ENCODE measurements around the gene TSPAN5. TPM values are rescaled to one million over a fixed set of nuclear protein-coding genes. Genes with fewer than 3 reads are reported as not detected.

The TSPAN5 gene
- total RNA-seq, 3 donors from 2014 or later (not counting 1 experiment from before 2014, with no cell fraction given), result 6.8 to 13.7 (median 11.4) TPM

DNA sequence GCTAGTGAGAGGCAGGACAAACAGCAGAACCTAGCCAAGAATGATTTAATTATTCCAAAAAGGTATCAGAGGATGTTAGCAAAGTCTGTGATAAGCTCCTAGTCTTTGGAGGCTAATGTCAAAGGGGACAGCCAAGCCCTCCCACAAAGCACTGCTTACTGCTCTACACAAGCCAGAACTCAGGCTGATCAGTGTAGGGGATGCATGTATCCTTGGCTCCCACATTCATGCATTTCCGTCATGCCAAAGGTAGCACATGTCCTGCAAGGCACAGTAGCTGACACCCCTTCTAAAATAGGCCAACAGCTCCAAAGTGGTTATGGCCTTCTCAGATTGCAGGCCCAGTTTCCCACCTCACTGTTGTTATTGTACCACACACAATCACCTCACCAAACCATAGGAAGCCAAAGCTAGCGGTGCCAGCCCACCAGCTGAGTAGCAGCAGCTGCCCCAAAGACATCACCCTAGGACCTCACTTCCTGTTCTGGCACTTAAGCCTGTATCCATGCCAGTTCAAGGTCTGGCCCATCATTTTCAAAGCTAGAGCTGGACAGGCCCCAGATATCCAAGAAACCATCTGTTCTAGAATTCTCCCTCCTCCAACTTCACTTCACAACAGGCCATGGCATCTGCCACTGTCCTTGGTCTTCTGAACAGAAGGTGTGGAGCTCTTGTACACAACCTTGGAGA is 40.9 kb downstream of the TSPAN5 start:
- peaks cover 40% of the 10 kb centered on the region for H3K4me1 ChIP-seq (ENCODE audit: control insufficient read depth, insufficient read depth, low read length)
- Mint-ChIP-seq H3K27ac (peak overlapping the region; percentile 32 to 82), H3K4me1 (peaks cover 63 to 70% of the 10 kb centered on the region in 2 donors), H3K27me3 (ENCODE audit: low read depth in 2 of 2) (no peaks in the 10 kb centered on the region), H3K4me3 (peak overlapping the region; percentile 66), H3K9me3 (no peaks in the 10 kb centered on the region), H3K36me3 (no peaks in the 10 kb centered on the region)
- peak; percentile 66 to 76 (median 74) for ATAC-seq
- H3K27me3 ChIP-seq (ENCODE audit: control insufficient read depth, insufficient read depth, low read length), result no peaks in the 10 kb centered on the region
- no peak overlapping the region for H3K27ac ChIP-seq (ENCODE audit: low read length)
- 25% methylated on average over 2 of the region's 2 CpGs for whole genome bisulfite sequencing (ENCODE audit: insufficient coverage)
- intact Hi-C loops (cut with micrococcal nuclease), result no loop called here
- TF ChIP-seq, protein P1, sequence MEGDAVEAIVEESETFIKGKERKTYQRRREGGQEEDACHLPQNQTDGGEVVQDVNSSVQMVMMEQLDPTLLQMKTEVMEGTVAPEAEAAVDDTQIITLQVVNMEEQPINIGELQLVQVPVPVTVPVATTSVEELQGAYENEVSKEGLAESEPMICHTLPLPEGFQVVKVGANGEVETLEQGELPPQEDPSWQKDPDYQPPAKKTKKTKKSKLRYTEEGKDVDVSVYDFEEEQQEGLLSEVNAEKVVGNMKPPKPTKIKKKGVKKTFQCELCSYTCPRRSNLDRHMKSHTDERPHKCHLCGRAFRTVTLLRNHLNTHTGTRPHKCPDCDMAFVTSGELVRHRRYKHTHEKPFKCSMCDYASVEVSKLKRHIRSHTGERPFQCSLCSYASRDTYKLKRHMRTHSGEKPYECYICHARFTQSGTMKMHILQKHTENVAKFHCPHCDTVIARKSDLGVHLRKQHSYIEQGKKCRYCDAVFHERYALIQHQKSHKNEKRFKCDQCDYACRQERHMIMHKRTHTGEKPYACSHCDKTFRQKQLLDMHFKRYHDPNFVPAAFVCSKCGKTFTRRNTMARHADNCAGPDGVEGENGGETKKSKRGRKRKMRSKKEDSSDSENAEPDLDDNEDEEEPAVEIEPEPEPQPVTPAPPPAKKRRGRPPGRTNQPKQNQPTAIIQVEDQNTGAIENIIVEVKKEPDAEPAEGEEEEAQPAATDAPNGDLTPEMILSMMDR (IDR thresholded peaks at IDR 0.05), result no peak
- no peaks in the 10 kb centered on the region for H3K36me3 ChIP-seq (ENCODE audit: control insufficient read depth, insufficient read depth, low read length)
- no peaks in the 10 kb centered on the region for H3K9me3 ChIP-seq (ENCODE audit: control insufficient read depth, insufficient read depth, low read length)
- no peak overlapping the region for H3K4me3 ChIP-seq (ENCODE audit: low read length)
- DNase-seq, result no peak

- ATAC-seq, result no peak
- Histone ChIP-seq H3K27me3 (ENCODE audit: control insufficient read depth, insufficient read depth, low read length) (no peaks in the 10 kb centered on the region), H3K9me3 (ENCODE audit: control insufficient read depth, insufficient read depth, low read length) (no peaks in the 10 kb centered on the region), H3K4me1 (ENCODE audit: control insufficient read depth, insufficient read depth, low read length) (peaks cover 38% of the 10 kb centered on the region), H3K36me3 (ENCODE audit: control insufficient read depth, insufficient read depth, low read length) (no peaks in the 10 kb centered on the region), H3K4me3 (ENCODE audit: low read length) (no peak overlapping the region), H3K27ac (ENCODE audit: low read length) (no peak overlapping the region)
- TF ChIP-seq, protein P1 (IDR thresholded peaks at IDR 0.05), result no peak
- Mint-ChIP-seq H3K27ac (no peak overlapping the region), H3K4me3 (no peak overlapping the region), H3K9me3 (no peaks in the 10 kb centered on the region), H3K36me3 (no peaks in the 10 kb centered on the region), H3K27me3 (ENCODE audit: low read depth in 2 of 2) (no peaks in the 10 kb centered on the region), H3K4me1 (peaks cover 70 to 72% of the 10 kb centered on the region in 2 donors)
- 97% methylated on average over 3 of the region's 3 CpGs for WGBS (ENCODE audit: insufficient coverage)
- intact Hi-C loops (cut with micrococcal nuclease), result no loop called here
- no peak for DNase-seq
Observed at GRCh38 chr4:98615991-98616390, 42.4 kb downstream of the TSPAN5 start.

- ATAC-seq, result no peak
- Mint-ChIP-seq H3K4me3 (no peak overlapping the region), H3K27me3 (ENCODE audit: low read depth in 2 of 2) (no peaks in the 10 kb centered on the region), H3K36me3 (no peaks in the 10 kb centered on the region), H3K9me3 (no peaks in the 10 kb centered on the region), H3K4me1 (peaks cover 59 to 66% of the 10 kb centered on the region in 2 donors), H3K27ac (no peak overlapping the region)
- no peaks in the 10 kb centered on the region for H3K9me3 ChIP-seq (ENCODE audit: control insufficient read depth, insufficient read depth, low read length)
- WGBS (ENCODE audit: insufficient coverage), result 96% methylated on average over 4 of the region's 4 CpGs
- peaks cover 27% of the 10 kb centered on the region for H3K4me1 ChIP-seq (ENCODE audit: control insufficient read depth, insufficient read depth, low read length)
- H3K36me3 ChIP-seq (ENCODE audit: control insufficient read depth, insufficient read depth, low read length), result no peaks in the 10 kb centered on the region
- DNase-seq, result no peak
- TF ChIP-seq, protein P1 (IDR thresholded peaks at IDR 0.05), result no peak
- H3K27me3 ChIP-seq (ENCODE audit: control insufficient read depth, insufficient read depth, low read length), result no peaks in the 10 kb centered on the region
- no peak overlapping the region for H3K4me3 ChIP-seq (ENCODE audit: low read length)
- no peak overlapping the region for H3K27ac ChIP-seq (ENCODE audit: low read length)
- intact Hi-C loops (cut with micrococcal nuclease), result no loop called here
Observed at GRCh38 chr4:98614662-98615061, 43.7 kb downstream of the TSPAN5 start.

DNA sequence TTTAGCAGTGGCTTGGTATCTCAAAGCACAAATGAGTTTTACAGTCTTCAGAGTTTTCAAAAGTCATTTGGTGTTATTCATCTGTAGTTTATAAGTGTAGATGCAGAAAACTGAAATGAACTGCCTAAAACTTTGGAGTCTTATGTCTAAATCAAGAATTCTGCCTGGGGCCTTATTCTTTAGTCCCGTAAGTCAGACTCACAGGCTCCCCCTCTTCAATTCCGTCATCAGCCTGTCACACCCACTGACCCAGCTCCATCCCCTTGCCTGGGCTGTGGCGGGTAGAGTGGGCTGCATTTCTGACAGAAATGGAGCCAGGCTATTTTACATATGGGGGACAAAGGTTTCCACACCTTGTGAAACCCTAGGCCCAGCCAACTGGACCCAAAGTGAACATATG is 44.3 kb downstream of the TSPAN5 start:
- WGBS (ENCODE audit: insufficient coverage), result 97% methylated on average over 3 of the region's 3 CpGs
- no peak for ATAC-seq
- TF ChIP-seq, protein P1 (IDR thresholded peaks at IDR 0.05), result no peak
- no peak overlapping the region for H3K27ac Mint-ChIP-seq
- no peaks in the 10 kb centered on the region for H3K27me3 Mint-ChIP-seq (ENCODE audit: low read depth in 2 of 2)
- H3K4me1 Mint-ChIP-seq, result peaks cover 58 to 66% of the 10 kb centered on the region in 2 donors
- Histone ChIP-seq H3K27me3 (ENCODE audit: control insufficient read depth, insufficient read depth, low read length) (no peaks in the 10 kb centered on the region), H3K36me3 (ENCODE audit: control insufficient read depth, insufficient read depth, low read length) (no peaks in the 10 kb centered on the region), H3K27ac (ENCODE audit: low read length) (no peak overlapping the region), H3K4me3 (ENCODE audit: low read length) (no peak overlapping the region), H3K4me1 (ENCODE audit: control insufficient read depth, insufficient read depth, low read length) (peaks cover 27% of the 10 kb centered on the region), H3K9me3 (ENCODE audit: control insufficient read depth, insufficient read depth, low read length) (no peaks in the 10 kb centered on the region)
- no peak overlapping the region for H3K4me3 Mint-ChIP-seq
- intact Hi-C loops (cut with micrococcal nuclease), result no loop called here
- no peaks in the 10 kb centered on the region for H3K36me3 Mint-ChIP-seq
- no peak for DNase-seq
- H3K9me3 Mint-ChIP-seq, result no peaks in the 10 kb centered on the region

Measured in natural killer cell (primary cell).